ENCODE results near the gene CTAGE1.

GRCh38 chr18:22377769-22378168 lies 39.9 kb downstream of the CTAGE1 start:
- TF ChIP-seq CTCF (IDR thresholded peaks at IDR 0.05) (no peak), EZH2 (IDR thresholded peaks at IDR 0.05; ENCODE audit: borderline replicate concordance, insufficient read depth, low read depth, low read length, poor library complexity, severe bottlenecking) (no peak)
